Measurements from ENCODE around the gene CORIN.

CORIN gene

DNA sequence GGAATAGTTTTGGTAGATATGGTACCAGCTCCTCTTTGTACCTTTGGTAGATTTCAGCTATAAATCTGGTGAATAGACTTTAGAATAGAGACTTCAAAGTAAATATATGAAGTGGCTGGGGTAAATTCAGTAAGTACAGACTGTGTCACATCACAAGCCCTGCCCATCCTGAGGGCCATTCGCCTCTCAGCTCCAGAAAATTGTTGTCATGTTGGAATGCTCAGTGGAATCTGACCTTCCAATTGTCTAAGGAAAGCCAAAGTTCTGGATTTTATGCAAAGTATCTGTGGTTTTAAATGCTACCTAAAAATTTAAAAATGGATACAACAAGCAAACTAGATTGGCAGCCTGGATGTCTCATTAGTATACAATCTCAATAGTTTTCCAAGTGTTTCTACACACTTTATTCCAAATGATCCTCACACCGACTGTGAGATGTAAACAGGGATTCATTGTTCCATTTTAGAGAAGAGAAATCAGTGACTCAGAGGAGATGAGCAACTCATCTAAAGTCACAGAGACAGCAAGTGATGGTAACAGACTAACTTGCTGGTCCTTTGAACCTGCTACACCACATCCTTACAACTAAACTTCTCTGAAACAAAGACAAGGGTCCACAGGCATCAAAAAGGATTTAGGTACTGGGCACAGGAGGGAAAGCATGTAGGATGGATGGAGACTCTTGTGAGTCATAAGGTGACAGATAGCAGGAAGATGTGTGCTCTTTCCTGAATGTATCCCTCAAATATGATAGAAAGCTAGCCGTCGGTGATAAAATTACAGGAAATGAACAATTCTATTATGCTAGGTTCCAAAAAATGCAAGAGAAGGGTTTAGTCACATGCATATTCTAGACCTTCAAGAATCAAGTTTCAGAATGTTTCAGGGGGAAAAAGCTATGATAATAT is 225.5 kb downstream of the CORIN start:
- TF ChIP-seq, protein P1, sequence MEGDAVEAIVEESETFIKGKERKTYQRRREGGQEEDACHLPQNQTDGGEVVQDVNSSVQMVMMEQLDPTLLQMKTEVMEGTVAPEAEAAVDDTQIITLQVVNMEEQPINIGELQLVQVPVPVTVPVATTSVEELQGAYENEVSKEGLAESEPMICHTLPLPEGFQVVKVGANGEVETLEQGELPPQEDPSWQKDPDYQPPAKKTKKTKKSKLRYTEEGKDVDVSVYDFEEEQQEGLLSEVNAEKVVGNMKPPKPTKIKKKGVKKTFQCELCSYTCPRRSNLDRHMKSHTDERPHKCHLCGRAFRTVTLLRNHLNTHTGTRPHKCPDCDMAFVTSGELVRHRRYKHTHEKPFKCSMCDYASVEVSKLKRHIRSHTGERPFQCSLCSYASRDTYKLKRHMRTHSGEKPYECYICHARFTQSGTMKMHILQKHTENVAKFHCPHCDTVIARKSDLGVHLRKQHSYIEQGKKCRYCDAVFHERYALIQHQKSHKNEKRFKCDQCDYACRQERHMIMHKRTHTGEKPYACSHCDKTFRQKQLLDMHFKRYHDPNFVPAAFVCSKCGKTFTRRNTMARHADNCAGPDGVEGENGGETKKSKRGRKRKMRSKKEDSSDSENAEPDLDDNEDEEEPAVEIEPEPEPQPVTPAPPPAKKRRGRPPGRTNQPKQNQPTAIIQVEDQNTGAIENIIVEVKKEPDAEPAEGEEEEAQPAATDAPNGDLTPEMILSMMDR (IDR thresholded peaks at IDR 0.05; ENCODE audit: extremely low read depth, insufficient read depth, missing control alignments): no peak
- no peak for DNase-seq (ENCODE audit: low spot score)

DNA sequence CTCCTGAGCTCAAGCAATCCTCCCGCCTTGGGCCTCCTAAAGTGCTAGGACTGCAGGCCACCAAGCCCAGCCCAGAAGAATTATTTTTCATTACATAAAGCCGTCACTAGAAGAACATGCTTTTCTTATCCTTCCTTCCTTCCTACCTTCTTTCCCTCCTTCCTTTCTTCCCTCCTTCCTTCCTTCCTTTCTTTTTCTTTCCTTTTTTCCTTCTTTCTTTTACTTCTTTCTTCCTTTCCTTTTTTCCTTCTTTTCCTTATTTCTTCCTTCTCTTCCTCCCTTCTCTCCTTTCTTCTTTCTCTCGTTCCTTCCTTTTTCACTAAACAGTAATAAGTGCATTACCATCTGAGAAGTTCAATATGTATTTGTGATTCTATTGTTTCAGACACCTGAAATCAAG is 231.4 kb downstream of the CORIN start:
- TF ChIP-seq, protein P1 (IDR thresholded peaks at IDR 0.05; ENCODE audit: extremely low read depth, insufficient read depth, missing control alignments): no peak
- no peak for DNase-seq (ENCODE audit: low spot score)
- in situ Hi-C loops (cut with MboI; ENCODE audit: low pct_unique_long_range_greater_than_20kb, low sequenced_read_pairs, unreplicated experiment): no loop called here

More for the DNA sequence above, 225.5 kb downstream of the CORIN start:
- in situ Hi-C loops (cut with MboI; ENCODE audit: low pct_unique_long_range_greater_than_20kb, low sequenced_read_pairs, unreplicated experiment): no loop called here

DNA sequence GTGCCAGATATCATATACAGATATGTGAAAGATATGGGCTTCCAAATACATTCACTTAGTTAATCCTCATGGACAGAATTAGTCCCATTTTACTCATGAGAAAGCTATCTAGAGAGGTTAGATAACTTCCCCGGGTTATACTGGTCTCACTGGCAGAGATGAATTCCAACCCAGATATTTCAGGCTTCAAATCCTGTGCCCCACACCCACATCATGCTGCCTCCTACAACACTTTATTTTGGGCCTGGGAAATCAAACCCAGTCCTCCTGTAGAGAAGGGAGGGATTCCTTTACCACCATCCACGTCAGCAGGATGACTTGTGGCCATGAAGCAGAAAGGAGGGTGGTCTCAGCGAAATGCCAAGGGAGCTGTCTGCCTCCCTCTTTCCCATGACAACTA is 239.0 kb downstream of the CORIN start:
- no peak for DNase-seq (ENCODE audit: low spot score)
- TF ChIP-seq, protein P1 (IDR thresholded peaks at IDR 0.05; ENCODE audit: extremely low read depth, insufficient read depth, missing control alignments): no peak
- in situ Hi-C loops (cut with MboI; ENCODE audit: low pct_unique_long_range_greater_than_20kb, low sequenced_read_pairs, unreplicated experiment): no loop called here

DNA sequence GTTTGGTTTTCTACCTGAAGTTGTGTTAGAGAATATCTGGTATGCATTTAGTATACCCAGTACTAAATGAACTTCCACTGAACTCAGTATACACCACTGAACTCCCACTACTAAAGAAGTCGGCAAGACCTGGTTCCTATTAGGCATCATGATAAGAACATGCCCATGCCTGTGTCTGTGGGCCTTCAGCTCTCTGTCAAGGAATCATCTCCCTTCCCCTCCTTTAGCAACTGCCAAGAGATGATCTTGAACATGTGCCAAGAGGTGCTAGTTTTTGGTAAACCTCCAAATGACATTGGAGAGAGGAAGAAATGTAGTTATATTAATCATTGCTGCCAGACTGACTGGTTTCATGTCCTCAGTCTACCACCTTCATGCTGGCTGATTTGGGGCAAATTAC is 239.5 kb downstream of the CORIN start:
- in situ Hi-C loops (cut with MboI; ENCODE audit: low pct_unique_long_range_greater_than_20kb, low sequenced_read_pairs, unreplicated experiment): no loop called here
- DNase-seq (ENCODE audit: low spot score): no peak
- TF ChIP-seq, protein P1 (IDR thresholded peaks at IDR 0.05; ENCODE audit: extremely low read depth, insufficient read depth, missing control alignments): no peak

DNA sequence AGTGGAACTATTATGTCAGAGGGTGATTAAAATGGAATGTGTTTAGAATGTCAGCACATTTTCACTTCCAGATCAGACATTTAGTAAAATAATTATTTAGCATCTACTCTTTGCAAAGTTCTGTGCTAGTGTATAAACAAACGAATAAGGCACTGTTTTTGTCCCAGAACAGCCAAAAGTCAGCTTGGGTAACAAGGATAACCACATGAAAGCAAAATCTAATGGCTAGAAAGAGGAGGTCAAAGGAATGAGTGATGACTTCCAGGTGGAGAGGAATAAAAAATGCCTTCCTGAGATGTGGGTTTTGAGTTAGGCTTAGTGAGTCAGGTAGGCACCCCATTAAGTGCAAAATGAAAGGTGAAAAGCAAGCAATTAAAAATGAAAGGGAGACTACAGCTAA is 240.2 kb downstream of the CORIN start:
- no peak for DNase-seq (ENCODE audit: low spot score)
- in situ Hi-C loops (cut with MboI; ENCODE audit: low pct_unique_long_range_greater_than_20kb, low sequenced_read_pairs, unreplicated experiment): no loop called here
- TF ChIP-seq, protein P1 (IDR thresholded peaks at IDR 0.05; ENCODE audit: extremely low read depth, insufficient read depth, missing control alignments): no peak

DNA sequence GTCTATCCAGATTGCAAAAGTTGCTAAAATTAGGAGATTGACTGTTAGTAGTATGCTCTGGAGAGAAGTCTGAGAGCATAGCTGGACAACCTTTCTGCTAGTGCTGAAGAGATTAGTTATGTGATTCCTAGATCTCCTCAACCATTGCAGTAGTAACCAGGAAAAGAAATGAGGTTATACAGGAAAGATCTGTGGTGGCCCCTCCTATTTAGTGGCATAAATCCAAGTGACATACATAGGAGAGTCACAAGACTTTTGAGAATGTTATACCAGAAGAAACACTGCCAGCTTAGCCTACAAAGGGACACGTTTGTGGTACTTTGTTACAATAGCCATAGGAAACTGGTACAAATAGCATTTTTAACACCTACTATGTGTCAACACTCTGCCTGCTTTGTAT is 247.5 kb downstream of the CORIN start:
- no peak for DNase-seq (ENCODE audit: low spot score)
- TF ChIP-seq, protein P1 (IDR thresholded peaks at IDR 0.05; ENCODE audit: extremely low read depth, insufficient read depth, missing control alignments): no peak
- in situ Hi-C loops (cut with MboI; ENCODE audit: low pct_unique_long_range_greater_than_20kb, low sequenced_read_pairs, unreplicated experiment): no loop called here

Measured in GM13977 (cell line).